GM18858 (cell line): ENCODE measurements around the gene GPX6.
"Not testable (repeated sequence)": the region's sequence is repeated elsewhere in the genome, so short reads cannot be mapped to it uniquely, and the experiment has no call there.

Source experiments
- ATAC-seq: cut with Tn5 transposase; IDR thresholded peaks from one replicate; pipeline ENCODE4 v1.9.1; 2021; ENCODE audit not compliant: unreplicated experiment

The GPX6 gene

DNA sequence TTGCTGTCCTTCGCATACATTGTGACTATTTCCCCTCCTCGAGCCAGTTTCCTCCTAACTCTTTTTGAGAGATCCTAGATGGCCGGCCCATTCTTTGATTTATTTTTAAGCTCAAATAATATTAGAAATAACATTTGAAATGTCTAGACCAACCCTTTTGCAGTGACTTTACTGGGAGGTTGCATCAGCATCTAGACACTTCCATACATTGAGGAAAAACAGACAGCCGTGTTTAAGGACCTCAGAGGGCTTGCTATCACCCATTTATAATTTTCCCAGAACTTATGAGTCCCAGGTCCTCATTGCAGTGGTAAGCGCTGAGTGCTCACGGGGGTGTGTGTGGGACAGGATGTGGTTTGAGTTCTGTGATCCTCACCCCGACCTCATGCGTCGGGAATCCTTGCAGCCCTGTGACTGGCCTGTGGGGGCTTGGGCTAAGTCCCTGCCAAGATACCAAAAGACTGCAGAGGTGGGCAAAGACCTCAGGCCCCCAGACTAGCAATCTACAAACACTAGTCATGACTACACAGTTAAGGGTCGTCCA lies 10.0 kb upstream of the GPX6 start, which contains the start of gene GPX5:
Gene GPX5, plus strand, starts transcription at position 386 of the 544 bp plus-strand sequence. Its CDS starts 133 bp downstream, at position 519.
- ATAC-seq, result no peak

DNA sequence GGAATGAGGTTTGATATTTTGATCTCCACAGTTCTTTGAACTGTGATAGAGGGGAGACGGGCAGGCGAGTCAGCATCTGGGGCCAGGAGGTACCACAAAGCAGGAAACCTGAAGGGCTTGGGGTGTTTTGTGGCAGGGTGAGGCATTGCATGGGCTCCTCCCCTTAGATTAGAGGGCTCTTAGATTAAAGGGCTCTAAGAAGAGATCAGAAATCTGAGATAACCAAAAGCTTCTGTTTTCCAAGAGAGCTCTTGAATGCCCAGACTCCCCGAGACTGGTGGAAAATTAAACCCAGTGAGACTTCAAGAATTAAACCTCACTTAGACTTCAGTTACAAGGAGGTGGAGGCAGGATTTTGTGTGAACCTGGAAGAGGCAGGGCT lies 7.6 kb upstream of the GPX6 start:
- no peak for ATAC-seq

- no peak for ATAC-seq
These were observed 7.1 kb upstream of the GPX6 start for GRCh38 chr6:28522594-28523240.

GRCh38 chr6:28517964-28518363 lies 2.4 kb upstream of the GPX6 start:
- no peak for ATAC-seq

GRCh38 chr6:28512387-28512786 lies 3.2 kb downstream of the GPX6 start:
- not testable (repeated sequence) for ATAC-seq

- no peak for ATAC-seq
These were observed 3.8 kb downstream of the GPX6 start for GRCh38 chr6:28511628-28512300.

DNA sequence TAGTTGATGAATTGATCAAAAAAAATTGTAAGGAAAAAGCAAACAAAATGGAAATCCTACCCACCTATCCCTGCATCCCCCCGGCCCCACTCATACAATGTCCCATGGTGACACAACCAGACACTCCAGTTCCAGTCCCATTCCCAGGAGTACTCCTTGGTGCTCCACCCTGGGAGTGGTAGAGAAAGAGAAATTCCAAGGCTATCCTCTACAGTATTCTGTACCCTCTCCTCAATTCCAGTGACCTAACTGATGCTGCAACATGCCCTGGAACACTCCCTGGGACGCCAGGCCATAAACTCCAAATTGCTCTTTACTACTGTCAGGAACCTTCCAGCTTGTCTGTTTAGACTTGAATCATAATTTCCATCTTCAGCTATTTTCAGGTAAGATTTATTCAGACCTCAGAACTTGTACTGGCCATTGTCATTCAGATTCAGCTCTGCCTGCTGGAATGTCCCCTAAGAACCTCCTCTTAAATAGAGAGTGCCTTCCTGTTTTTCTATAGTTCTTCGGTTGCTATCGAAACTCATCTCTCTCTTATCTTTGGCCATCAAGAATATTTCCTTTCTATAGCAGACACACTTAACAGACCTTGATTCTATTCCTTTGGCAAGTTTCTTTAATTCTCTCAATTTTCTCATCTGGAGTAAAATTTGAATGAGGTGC lies 8.7 kb downstream of the GPX6 start:
- ATAC-seq, result no peak

DNA sequence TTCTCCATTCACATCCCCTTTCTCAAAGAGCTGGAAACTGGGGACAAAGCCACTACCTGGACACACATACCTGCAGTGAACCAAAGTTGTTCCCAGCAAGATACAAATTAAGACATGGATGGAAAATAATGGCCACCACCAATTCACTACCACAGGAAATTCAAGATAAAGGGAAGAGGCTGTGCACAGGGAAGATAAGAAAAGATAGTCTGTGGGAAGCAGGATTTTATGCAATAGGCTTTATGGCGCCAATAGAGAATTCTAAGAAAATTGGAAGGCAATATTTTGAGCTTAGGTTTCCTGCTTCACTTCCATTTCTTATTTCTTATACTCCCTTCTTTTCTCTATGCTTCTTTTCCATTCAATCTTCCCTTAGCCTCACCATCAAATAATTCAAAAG lies 9.9 kb downstream of the GPX6 start:
- ATAC-seq, result no peak

- not testable (repeated sequence) for ATAC-seq
These were observed 12.8 kb downstream of the GPX6 start for GRCh38 chr6:28502709-28503305.

DNA sequence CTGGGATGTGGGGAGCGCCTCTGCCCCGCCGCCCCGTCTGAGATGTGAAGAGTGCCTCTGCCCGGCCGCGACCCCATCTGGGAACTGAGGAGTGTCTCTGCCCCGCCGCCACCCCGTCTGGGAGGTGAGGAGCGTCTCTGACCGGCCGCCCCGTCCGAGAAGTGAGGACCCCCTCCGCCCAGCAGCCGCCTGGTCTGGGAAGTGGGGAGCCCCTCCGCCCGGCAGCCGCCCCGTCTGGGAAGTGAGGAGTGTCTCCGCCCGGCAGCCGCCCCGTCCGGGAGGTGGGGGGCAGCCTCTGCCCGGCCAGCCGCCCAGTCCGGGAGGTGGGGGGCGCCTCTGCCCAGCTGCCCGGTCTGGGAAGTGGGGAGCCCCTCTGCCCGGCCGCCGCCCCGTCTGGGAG lies 13.5 kb downstream of the GPX6 start:
- not testable (repeated sequence) for ATAC-seq

DNA sequence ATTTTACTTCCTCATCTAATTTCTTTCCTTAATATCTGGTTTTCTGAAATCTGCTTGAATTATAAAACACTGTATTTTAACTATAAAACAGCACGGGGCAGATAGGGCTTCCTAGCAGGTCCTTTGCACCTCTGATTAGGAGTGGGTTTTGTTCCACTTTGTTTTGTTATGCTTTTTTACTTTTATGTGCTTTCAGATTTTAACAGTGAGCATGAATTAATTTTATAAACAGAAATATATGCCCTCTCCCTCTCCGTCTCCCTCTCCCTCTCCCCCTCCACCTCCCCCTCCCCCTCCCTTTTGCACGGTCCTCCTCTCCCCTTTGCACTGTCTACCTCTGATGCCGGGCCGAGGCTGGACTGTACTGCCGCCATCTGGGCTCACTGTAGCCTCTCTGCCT lies 14.3 kb downstream of the GPX6 start:
- no peak for ATAC-seq

- ATAC-seq, result no peak
These were observed 17.7 kb downstream of the GPX6 start for GRCh38 chr6:28497893-28498292.

DNA sequence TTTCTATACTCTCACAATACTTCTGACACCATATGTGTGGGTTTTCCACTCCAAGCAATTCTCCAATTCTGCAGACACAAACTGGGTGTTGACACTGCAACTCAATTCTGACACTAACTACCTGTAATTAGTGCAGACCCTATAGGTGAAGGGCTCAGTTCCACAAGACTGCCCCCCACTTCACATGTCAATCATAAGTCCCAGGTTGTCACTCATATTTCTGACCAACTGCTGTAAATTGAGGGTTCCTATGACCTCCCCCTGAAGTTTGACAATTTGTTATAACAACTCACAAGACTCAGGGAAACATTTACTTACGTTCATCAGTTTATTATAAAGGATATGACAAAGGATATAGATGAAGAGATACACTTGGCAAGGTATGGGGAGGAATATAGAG lies 18.3 kb downstream of the GPX6 start:
- ATAC-seq, result no peak

GRCh38 chr6:28496099-28496779 lies 19.4 kb downstream of the GPX6 start:
- no peak for ATAC-seq

DNA sequence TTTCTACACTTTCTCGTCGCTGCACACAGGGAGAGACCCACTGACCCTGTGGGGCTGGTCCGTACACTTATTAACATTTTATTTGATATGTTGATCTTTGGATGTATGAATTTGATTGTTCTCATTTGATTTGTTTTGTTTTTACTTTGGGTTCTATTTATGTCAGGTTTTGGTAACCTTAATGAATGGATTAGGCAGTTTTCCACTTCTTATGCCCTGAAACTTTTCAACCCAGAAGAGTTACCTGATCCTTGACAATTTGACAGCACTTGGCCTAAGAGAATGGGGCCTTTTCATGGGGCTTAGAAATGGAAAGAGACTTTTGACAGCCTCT lies 23.6 kb downstream of the GPX6 start:
- no peak for ATAC-seq

DNA sequence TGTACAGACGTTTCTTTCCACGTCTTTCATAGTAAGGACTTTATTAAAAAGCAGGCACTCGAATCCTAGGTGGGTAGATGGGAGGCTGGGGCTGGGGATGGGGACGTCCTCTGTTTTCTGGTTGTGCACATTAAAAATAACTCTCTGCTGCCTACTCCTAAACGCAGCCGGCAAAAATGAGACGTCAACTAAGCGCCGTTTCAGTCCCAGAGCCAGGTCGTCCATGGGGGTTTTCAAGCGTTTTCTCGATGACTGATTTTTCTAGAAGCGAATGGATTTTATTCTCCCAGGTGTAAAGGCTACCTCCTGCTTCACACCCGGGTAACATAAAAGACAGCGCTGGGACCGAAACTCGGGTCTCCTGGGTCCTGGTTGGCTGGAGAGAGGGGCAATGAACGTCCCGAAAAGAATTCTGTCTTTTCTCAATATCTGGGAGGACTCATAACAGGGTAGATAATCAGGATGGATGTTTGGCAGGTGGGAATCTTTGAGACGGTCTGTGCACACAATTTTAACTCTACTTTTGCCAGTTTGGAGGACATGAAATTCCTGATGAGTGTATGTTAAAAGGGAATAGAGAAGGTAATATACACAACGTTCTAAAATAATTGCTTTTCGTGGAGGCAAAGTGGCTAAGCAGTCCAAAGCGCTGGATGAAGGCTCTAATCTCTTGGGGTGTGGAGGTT lies 25.2 kb downstream of the GPX6 start:
- ATAC-seq, result no peak

DNA sequence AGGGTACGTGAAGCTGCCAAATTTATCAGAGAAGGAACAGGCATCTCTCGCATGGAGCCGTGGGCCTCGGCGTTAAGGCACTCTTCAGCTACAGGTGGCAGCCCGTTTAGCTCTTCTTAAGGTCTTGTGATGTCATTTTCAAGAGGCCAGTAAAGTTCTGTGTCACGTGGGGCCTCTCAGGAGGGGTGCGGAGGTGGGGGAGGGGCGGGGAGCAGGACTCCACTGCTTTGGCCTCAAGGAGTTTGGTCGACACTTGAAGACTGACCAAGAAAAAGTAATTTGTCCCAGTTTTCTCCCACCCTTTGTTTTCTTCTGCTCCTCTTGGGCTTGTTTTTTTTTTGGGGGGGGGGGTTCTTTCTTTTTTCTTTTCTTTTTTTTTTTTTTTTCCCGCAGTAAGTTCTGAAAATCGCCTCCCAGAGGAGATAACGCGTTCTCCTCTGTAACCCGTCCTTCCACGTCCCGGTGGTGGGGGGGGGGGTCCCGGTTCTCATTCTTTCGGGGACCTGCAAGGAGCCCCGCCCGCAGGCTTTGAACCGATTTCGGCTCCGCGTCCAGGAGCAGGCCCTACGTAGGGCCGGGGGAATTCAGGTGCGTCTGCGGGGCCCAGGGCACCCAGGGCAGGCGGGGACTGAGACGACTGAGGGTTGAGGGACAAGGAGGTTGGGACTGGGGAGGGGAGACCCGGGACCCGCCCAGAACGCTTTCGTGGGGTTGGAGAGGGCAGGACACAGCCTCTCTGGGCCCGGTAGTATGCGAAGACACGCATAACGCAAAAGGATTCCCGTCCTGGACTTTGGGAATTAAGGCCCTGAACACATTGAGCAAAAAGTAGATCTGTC lies 26.0 kb downstream of the GPX6 start:
- no peak for ATAC-seq

DNA sequence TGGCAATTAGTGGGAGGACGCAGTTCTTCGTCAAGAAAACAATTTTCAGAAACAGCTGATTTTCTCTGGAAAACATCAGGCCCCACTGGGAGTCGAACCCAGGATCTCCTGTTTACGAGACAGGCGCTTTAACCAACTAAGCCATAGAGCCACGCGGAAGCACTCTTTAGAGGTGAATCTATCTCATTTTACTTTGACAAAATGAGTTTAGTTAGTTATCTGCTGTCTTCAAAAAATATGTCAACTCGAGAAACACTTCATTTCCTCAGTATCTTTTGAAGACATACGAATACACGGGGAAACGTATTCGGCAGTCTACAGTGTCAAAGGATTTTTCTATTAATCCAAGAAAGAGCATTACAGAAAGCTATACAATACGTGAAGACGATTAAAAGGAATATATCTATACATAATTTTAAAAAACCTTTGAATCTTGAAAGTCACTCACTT lies 26.7 kb downstream of the GPX6 start:
- ATAC-seq, result no peak

- ATAC-seq, result no peak
These were observed 28.4 kb downstream of the GPX6 start for GRCh38 chr6:28486988-28487742.
